Upper lobe of right lung (tissue), 1 donor: ENCODE measurements around the gene NELL2. TPM values are rescaled to one million over a fixed set of nuclear protein-coding genes. Genes with fewer than 3 reads are reported as not detected.
A peak's percentile ranks its signal among the peaks of the same experiment; 100 is the strongest.

Experiments used
- ATAC-seq: fragments of 200-7000 bp; cut with Tn5 transposase; one replicate; pipeline ENCODE4 v1.9.1; 2020; ENCODE audit warnings: mild to moderate bottlenecking, moderate library complexity
- DNase-seq: peaks from one replicate; pipeline ENCODE4 v3.0.0-alpha.2; 2020
- H3K27ac ChIP-seq: fragments of 200-600 bp; one replicate; pipeline ENCODE4 v1.8.0; 2022
- H3K27me3 ChIP-seq: fragments of 200-600 bp; one replicate; pipeline ENCODE4 v1.8.0; 2022; ENCODE audit warnings: mild to moderate bottlenecking
- H3K36me3 ChIP-seq: fragments of 200-600 bp; one replicate; pipeline ENCODE4 v1.8.0; 2022
- H3K4me1 ChIP-seq: fragments of 200-600 bp; one replicate; pipeline ENCODE4 v1.8.0; 2022
- H3K4me3 ChIP-seq: fragments of 200-600 bp; one replicate; pipeline ENCODE4 v1.8.0; 2022; ENCODE audit warnings: mild to moderate bottlenecking
- H3K9me3 ChIP-seq: fragments of 200-600 bp; one replicate; pipeline ENCODE4 v1.8.0; 2022
- intact Hi-C: fragments of 100-400 bp; cut with DNase I; formaldehyde crosslinking; loops from one replicate; pipeline ENCODE4 v1.11.0; 2022
- total RNA-seq: library from RNA; stranded (reverse); fragmentation: NEBNext Ultra II Directional; extraction: Animal tissue kit (Norgen Biotek cat#: 25700); gene quantifications from one replicate; pipeline ENCODE4 v1.2.1, GENCODE V29; 2021
- TF ChIP-seq, protein P1 (sequence below): fragments of 200-600 bp; IDR thresholded peaks from one replicate; pipeline ENCODE4 v1.8.0; 2022; ENCODE audit warnings: antibody characterized with exemption
- donor health status: DM: no; HTN: yes; CAD: no; lungs with severe emphysema.

Gene NELL2
- total RNA-seq, 1 donor from 2014 or later = 1.6 TPM

DNA sequence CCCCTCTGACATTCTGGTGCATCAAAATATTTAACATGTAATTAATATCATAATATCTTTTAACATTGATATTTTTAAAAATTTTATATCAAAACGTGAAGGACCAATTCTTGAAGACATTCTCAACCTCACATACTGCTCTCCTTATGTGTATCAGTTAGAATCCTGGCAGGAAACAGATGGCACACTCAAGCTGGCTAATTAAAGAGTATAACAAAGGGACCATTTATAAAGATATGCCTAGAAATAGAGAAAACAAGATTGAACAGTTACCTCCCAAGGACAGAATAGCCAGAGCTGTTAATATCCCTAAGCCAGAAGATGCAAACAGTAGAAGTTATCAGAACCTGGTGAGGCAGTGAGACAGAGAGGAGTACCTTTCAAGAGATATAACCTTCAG, 368.7 kb downstream of the NELL2 start:
- no peaks in the 10 kb centered on the region for H3K4me1 ChIP-seq
- intact Hi-C loops = no loop called here
- TF ChIP-seq, protein P1, sequence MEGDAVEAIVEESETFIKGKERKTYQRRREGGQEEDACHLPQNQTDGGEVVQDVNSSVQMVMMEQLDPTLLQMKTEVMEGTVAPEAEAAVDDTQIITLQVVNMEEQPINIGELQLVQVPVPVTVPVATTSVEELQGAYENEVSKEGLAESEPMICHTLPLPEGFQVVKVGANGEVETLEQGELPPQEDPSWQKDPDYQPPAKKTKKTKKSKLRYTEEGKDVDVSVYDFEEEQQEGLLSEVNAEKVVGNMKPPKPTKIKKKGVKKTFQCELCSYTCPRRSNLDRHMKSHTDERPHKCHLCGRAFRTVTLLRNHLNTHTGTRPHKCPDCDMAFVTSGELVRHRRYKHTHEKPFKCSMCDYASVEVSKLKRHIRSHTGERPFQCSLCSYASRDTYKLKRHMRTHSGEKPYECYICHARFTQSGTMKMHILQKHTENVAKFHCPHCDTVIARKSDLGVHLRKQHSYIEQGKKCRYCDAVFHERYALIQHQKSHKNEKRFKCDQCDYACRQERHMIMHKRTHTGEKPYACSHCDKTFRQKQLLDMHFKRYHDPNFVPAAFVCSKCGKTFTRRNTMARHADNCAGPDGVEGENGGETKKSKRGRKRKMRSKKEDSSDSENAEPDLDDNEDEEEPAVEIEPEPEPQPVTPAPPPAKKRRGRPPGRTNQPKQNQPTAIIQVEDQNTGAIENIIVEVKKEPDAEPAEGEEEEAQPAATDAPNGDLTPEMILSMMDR = no peak
- H3K27ac ChIP-seq = no peak overlapping the region
- no peak overlapping the region for H3K4me3 ChIP-seq
- ATAC-seq (no peak), DNase-seq (no peak)
- no peaks in the 10 kb centered on the region for H3K36me3 ChIP-seq
- no peaks in the 10 kb centered on the region for H3K9me3 ChIP-seq
- H3K27me3 ChIP-seq = no peaks in the 10 kb centered on the region

DNA sequence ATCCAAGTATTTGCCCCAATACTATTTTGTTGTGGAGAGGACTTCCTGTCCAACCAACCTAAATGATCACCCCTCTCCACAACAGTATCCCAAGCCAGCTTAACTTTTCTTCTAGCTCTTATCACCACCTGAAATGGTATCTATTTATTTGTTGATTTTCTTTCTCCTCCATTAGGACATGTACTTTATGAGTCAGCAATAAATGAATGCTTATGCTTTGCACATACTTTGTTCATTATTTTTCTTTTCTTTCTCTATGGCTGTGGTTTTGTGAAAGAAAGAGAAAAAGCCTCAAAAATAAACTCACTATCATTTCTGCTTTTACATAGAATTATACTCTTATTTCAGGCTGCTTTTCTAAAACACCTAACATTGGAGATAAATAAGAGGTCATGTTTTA, 371.3 kb downstream of the NELL2 start:
- Histone ChIP-seq H3K27ac (no peak overlapping the region), H3K4me1 (no peaks in the 10 kb centered on the region), H3K36me3 (no peaks in the 10 kb centered on the region), H3K27me3 (no peaks in the 10 kb centered on the region), H3K9me3 (no peaks in the 10 kb centered on the region), H3K4me3 (no peak overlapping the region)
- intact Hi-C loops = no loop called here
- no peak for ATAC-seq
- no peak for DNase-seq
- TF ChIP-seq, protein P1 = no peak

DNA sequence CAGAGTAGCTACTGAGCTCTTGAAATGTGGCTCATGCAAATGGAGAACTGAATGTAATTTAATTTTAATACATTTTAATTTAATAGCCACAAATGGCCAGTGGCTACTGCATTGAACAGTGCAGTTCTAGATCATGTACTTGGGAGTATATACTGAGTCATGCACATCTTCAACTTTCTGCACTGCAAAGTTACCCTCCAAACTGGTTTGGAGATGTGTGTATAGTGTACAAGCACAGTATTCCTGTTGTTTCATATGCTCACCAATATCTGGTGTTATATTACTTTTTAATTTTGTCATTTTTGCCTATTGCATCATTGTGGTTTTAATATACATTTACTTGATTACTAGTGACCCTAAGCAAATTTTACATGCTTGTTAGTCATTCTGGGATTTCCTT, 372.8 kb downstream of the NELL2 start:
- Histone ChIP-seq H3K4me3 (no peak overlapping the region), H3K9me3 (no peaks in the 10 kb centered on the region), H3K36me3 (no peaks in the 10 kb centered on the region), H3K27me3 (no peaks in the 10 kb centered on the region), H3K4me1 (no peaks in the 10 kb centered on the region), H3K27ac (no peak overlapping the region)
- TF ChIP-seq, protein P1 = no peak
- ATAC-seq (no peak), DNase-seq (no peak)
- intact Hi-C loops = no loop called here

DNA sequence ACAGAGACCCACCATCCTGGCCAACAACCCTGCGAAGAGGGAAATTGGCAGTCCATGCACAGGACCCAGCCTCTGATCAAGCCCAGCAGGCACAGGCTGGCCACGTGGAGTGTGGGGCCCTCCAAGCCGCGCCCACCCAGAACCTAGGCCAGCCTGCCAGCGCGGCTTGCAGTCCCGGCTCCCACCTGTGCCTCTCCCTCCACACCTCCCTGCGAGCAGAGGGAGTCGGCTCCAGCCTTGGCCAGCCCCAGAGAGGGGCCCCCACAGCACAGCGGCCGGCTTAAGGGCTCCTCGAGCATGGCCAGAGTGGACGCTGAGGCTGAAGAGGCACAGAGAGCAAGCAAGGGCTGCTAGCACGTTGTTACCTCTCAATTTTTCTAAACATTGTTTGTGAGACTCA, 373.4 kb downstream of the NELL2 start:
- intact Hi-C loops = no loop called here
- TF ChIP-seq, protein P1 = no peak

DNA sequence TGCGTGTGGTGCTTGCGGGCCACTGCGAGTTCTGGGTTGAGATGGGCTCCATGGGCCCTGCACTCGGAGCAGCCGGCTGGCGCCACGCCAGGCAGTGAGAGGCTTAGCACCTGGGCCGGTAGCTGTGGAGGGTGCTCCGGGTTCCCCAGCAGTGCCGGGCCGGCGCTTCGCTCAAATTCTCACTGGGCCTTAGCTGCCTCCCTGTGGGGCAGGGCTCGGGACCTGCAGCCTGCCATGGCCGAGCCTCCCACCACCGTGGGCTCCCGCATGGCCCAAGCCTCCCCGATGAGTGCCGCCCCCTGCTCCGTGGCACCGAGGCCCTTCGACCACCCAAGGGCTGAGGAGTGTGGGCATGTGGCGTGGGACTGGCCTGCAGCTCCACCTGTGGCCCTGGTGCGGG, 375.7 kb downstream of the NELL2 start:
- TF ChIP-seq, protein P1 = no peak
- DNase-seq = no peak
- Histone ChIP-seq H3K27me3 (no peaks in the 10 kb centered on the region), H3K9me3 (no peaks in the 10 kb centered on the region), H3K36me3 (no peaks in the 10 kb centered on the region), H3K4me3 (no peak overlapping the region), H3K27ac (no peak overlapping the region), H3K4me1 (no peaks in the 10 kb centered on the region)
- peak; percentile 29 for ATAC-seq
- intact Hi-C loops = no loop called here

More for the DNA sequence above, 373.4 kb downstream of the NELL2 start:
- H3K4me3 ChIP-seq = no peak overlapping the region
- no peak for DNase-seq
- no peaks in the 10 kb centered on the region for H3K36me3 ChIP-seq
- no peak overlapping the region for H3K27ac ChIP-seq
- H3K4me1 ChIP-seq = no peaks in the 10 kb centered on the region
- peak; percentile 17 for ATAC-seq
- H3K9me3 ChIP-seq = no peaks in the 10 kb centered on the region
- no peaks in the 10 kb centered on the region for H3K27me3 ChIP-seq

DNA sequence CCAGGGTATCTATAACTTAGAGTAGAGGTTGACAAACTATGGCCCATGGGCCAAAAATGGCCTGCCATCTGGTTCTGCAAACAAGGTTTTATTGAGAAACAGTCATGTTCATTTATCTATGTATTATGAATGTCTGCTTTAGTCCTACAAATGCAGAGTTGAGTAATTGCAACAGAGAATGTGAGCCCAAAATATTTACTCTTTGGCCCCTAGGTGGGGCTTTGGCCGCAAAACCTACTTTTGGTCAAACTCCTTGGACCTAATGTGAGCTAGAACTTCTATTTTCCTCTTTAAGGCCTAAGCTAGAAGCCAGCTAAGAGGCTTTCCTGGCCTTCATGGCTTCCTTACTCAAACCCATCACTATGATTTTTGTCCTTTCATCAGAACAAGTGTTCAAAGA, 379.1 kb downstream of the NELL2 start:
- TF ChIP-seq, protein P1 = no peak
- intact Hi-C loops = no loop called here
- Histone ChIP-seq H3K27ac (no peak overlapping the region), H3K9me3 (no peaks in the 10 kb centered on the region), H3K27me3 (no peaks in the 10 kb centered on the region), H3K4me3 (no peak overlapping the region), H3K36me3 (no peaks in the 10 kb centered on the region), H3K4me1 (no peaks in the 10 kb centered on the region)
- ATAC-seq = no peak
- DNase-seq = no peak
